Measurements from ENCODE around the gene SSC5D. TPM values are rescaled to one million over a fixed set of nuclear protein-coding genes. Genes with fewer than 3 reads are reported as not detected.
A peak's percentile ranks its signal among the peaks of the same experiment; 100 is the strongest.

SSC5D gene
- total RNA-seq, 1 experiment from 2014 or later = 3.2 TPM

DNA sequence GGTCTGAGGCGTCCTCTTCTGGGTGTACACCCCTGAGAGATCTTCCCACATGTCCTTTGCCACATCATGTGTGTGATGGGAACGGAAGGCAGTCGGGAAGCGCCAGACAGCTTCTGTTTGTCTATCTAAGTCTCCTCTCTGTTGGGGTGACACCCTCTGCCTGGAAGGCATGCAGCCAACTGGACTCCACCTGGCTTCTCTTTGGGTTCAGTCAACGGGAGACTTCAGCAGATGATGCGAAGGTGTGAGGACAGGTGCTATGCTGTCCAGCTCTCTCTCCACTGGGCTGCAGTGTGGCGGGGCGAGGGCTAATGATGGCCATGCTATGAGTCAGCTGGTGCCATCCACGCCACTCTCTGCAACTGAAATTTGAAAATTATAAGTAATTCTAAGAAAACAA lies 71.4 kb downstream of the SSC5D start:
- Histone ChIP-seq H3K23ac (ENCODE audit: insufficient read length, low read depth, low read length) (no peak overlapping the region), H3K79me2 (ENCODE audit: insufficient read depth, low read length) (no peaks in the 10 kb centered on the region), H3K4me2 (ENCODE audit: insufficient read depth, insufficient read length, low read length) (no peak overlapping the region), H3K23me2 (ENCODE audit: insufficient read length, low read depth, low read length, poor library complexity, severe bottlenecking) (no peaks in the 10 kb centered on the region), H3K4me1 (ENCODE audit: insufficient read depth, low read length) (no peaks in the 10 kb centered on the region), H3K18ac (ENCODE audit: insufficient read length, low read depth, low read length) (no peak overlapping the region), H4K91ac (ENCODE audit: insufficient read length, low read depth, low read length) (no peak overlapping the region), H3K4ac (ENCODE audit: low read depth, low read length) (no peak overlapping the region), H2AFZ (ENCODE audit: low read length) (no peak overlapping the region), H3K9ac (ENCODE audit: extremely low read depth, insufficient read length, low read length) (no peak overlapping the region), H2BK15ac (ENCODE audit: low read depth, low read length) (no peak overlapping the region), H3K27me3 (ENCODE audit: insufficient read depth, low read length) (no peaks in the 10 kb centered on the region), H2BK20ac (ENCODE audit: low read depth, low read length, poor library complexity, severe bottlenecking) (no peak overlapping the region), H3K9me3 (ENCODE audit: control insufficient read depth, low read depth, low read length) (no peaks in the 10 kb centered on the region), H3T11ph (ENCODE audit: low read length) (no peak overlapping the region), H2AK5ac (ENCODE audit: insufficient read length, low read length) (no peak overlapping the region), H3K14ac (ENCODE audit: insufficient read depth, low read length) (no peak overlapping the region), H4K5ac (ENCODE audit: insufficient read length, low read depth, low read length) (no peak overlapping the region), H3K27ac (ENCODE audit: insufficient read length, low read depth, low read length) (no peak overlapping the region), H4K20me1 (ENCODE audit: control insufficient read depth, insufficient read depth, insufficient read length) (no peaks in the 10 kb centered on the region), H2BK120ac (ENCODE audit: low read depth, low read length, poor library complexity, severe bottlenecking) (no peak overlapping the region), H4K8ac (replicated peaks; ENCODE audit: insufficient read length, low read depth, low read length) (no peak overlapping the region), H2BK12ac (ENCODE audit: insufficient read length, low read depth, low read length) (no peak overlapping the region), H2BK5ac (ENCODE audit: insufficient read length, low read length) (no peak overlapping the region), H3K79me1 (ENCODE audit: insufficient read depth, low read depth, low read length, poor library complexity, severe bottlenecking) (no peaks in the 10 kb centered on the region), H3K56ac (ENCODE audit: insufficient read length, low read depth, low read length) (no peak overlapping the region)
- H3K27me3 Mint-ChIP-seq (ENCODE audit: low read depth) = peaks cover 23% of the 10 kb centered on the region
- no peaks in the 10 kb centered on the region; a peak in 1 of 5 replicates for H3K9me3 Mint-ChIP-seq
- no CpG with 5 or more reads among the region's 9 CpGs for WGBS (ENCODE audit: extremely low coverage, insufficient read length, low lambda C conversion rate)
- TF ChIP-seq, protein P1, sequence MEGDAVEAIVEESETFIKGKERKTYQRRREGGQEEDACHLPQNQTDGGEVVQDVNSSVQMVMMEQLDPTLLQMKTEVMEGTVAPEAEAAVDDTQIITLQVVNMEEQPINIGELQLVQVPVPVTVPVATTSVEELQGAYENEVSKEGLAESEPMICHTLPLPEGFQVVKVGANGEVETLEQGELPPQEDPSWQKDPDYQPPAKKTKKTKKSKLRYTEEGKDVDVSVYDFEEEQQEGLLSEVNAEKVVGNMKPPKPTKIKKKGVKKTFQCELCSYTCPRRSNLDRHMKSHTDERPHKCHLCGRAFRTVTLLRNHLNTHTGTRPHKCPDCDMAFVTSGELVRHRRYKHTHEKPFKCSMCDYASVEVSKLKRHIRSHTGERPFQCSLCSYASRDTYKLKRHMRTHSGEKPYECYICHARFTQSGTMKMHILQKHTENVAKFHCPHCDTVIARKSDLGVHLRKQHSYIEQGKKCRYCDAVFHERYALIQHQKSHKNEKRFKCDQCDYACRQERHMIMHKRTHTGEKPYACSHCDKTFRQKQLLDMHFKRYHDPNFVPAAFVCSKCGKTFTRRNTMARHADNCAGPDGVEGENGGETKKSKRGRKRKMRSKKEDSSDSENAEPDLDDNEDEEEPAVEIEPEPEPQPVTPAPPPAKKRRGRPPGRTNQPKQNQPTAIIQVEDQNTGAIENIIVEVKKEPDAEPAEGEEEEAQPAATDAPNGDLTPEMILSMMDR (conservative IDR thresholded peaks at IDR 0.05) = no peak
- H3K36me3 Mint-ChIP-seq (ENCODE audit: insufficient read depth in 1 of 3, low read depth in 3 of 3) = no peaks in the 10 kb centered on the region
- H3K27ac Mint-ChIP-seq = 0 out of 7 replicates have a peak overlapping the region, but pooled peaks of 1 of the 3 experiments have one; percentile 31
- H3K4me3 Mint-ChIP-seq = no peak overlapping the region
- peaks cover 5 to 14% of the 10 kb centered on the region in 2 experiments for H3K4me1 Mint-ChIP-seq
- no peak for DNase-seq

All from H9 (cell line).